ENCODE results near the gene CHODL.

CHODL gene

GRCh38 chr21:18289876-18290275 lies 45.2 kb downstream of the CHODL start:
- DNase-seq (ENCODE audit: low spot score) = no peak

DNA sequence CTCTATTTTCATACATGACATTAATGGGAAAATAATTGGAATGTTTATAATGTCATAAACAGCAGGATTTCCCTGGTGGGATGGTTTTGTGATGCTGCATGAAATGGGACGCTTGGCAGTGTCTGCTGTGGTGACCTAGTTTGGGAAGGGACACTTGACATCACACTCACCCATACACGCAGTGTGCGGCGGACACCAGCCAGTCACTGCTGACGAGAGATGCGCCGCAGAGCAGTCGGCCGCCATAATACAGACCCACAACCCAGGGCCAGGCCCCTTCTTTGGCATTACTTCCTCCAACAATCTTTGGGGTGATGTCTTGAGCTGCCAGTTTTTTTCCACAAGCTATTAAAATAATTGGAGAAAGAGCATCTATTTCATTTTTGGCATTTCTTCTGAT lies 49.5 kb downstream of the CHODL start:
- DNase-seq (ENCODE audit: low spot score) = no peak

GRCh38 chr21:18298228-18298627 lies 53.6 kb downstream of the CHODL start:
- DNase-seq (ENCODE audit: low spot score) = no peak
